HG03103 (cell line): Measurements from ENCODE around the gene IL33.
"Not testable (repeated sequence)": the region's sequence is repeated elsewhere in the genome, so short reads cannot be mapped to it uniquely, and the experiment has no call there.

ENCODE experiments used
- ATAC-seq: cut with Tn5 transposase; IDR thresholded peaks from one replicate; pipeline ENCODE4 v1.9.1; 2021; ENCODE audit warnings: low read depth; ENCODE audit not compliant: unreplicated experiment

The IL33 gene

GRCh38 chr9:6215562-6215961, at the start of gene IL33:
TSS of gene IL33 (plus strand) at chr9:6215807. CDS start at chr9:6241695, 25,888 bp downstream.
- ATAC-seq = no peak

- no peak for ATAC-seq
Observed at GRCh38 chr9:6171667-6172066, 43.9 kb upstream of the IL33 start.

GRCh38 chr9:6173914-6174313, 41.7 kb upstream of the IL33 start:
- no peak for ATAC-seq

GRCh38 chr9:6182549-6183226, 32.9 kb upstream of the IL33 start:
- not testable (repeated sequence) for ATAC-seq

GRCh38 chr9:6183227-6183551, 32.4 kb upstream of the IL33 start:
- ATAC-seq = no peak

GRCh38 chr9:6183627-6184026, 32.0 kb upstream of the IL33 start:
- ATAC-seq = no peak

- peak; percentile 96 for ATAC-seq
Observed at GRCh38 chr9:6184749-6185645, 30.6 kb upstream of the IL33 start.

- ATAC-seq = no peak
Observed at GRCh38 chr9:6186691-6187090, 28.9 kb upstream of the IL33 start.

GRCh38 chr9:6187272-6187671, 28.3 kb upstream of the IL33 start:
- no peak for ATAC-seq

GRCh38 chr9:6188466-6188865, 27.1 kb upstream of the IL33 start:
- ATAC-seq = no peak

GRCh38 chr9:6188906-6189305, 26.7 kb upstream of the IL33 start:
- ATAC-seq = no peak

- ATAC-seq = no peak
Observed at GRCh38 chr9:6194934-6195333, 20.7 kb upstream of the IL33 start.

GRCh38 chr9:6195714-6196360, 19.8 kb upstream of the IL33 start:
- no peak for ATAC-seq

GRCh38 chr9:6197330-6197729, 18.3 kb upstream of the IL33 start:
- no peak for ATAC-seq

- no peak for ATAC-seq
Observed at GRCh38 chr9:6198251-6198650, 17.4 kb upstream of the IL33 start.

GRCh38 chr9:6199596-6199995, 16.0 kb upstream of the IL33 start:
- no peak for ATAC-seq

- ATAC-seq = no peak
Observed at GRCh38 chr9:6200761-6201160, 14.8 kb upstream of the IL33 start.

GRCh38 chr9:6209966-6210365, 5.6 kb upstream of the IL33 start:
- no peak for ATAC-seq

GRCh38 chr9:6212722-6213375, 2.8 kb upstream of the IL33 start:
- no peak for ATAC-seq

- ATAC-seq = no peak
Observed at GRCh38 chr9:6214434-6214833, 1.2 kb upstream of the IL33 start.

GRCh38 chr9:6214903-6215302, 704 bp upstream of the IL33 start:
- no peak for ATAC-seq
